Prostate gland (tissue), 2 donors: Measurements from ENCODE around the gene OR56A3.

ENCODE experiments used
- CTCF ChIP-seq, 4 experiments: fragments of 200-600 bp in 2 of 4; fragments of 450-650 bp in 2 of 4; sonication (generic) in 2 of 4; IDR thresholded peaks; 1 replicate in 3 of 4; 2 replicates in 1 of 4; pipeline ENCODE4 v1.5.1; 2016 to 2019; ENCODE audit warnings: antibody characterized with exemption in 4 of 4, mild to moderate bottlenecking in 2 of 4, moderate library complexity in 2 of 4
- POLR2AphosphoS5 ChIP-seq: sonication (generic); formaldehyde crosslinking; IDR thresholded peaks from one replicate; pipeline ENCODE4 v1.6.1; 2017; ENCODE audit warnings: antibody characterized with exemption

GRCh38 chr11:5989203-5989602, 47.2 kb downstream of the OR56A3 start:
- TF ChIP-seq CTCF (IDR thresholded peaks at IDR 0.05) = no peak
- TF ChIP-seq POLR2AphosphoS5 = no peak
